ES-I3 (cell line): Measurements from ENCODE around the gene WFS1.

Experiments used
- H3K36me3 ChIP-seq: 2 replicates; pipeline ENCODE4 v1.6.1; 2013; ENCODE audit warnings: mild to moderate bottlenecking, low read length, control low read depth, moderate library complexity; ENCODE audit not compliant: insufficient read depth
- H3K4me1 ChIP-seq: 2 replicates; pipeline ENCODE4 v1.6.1; 2013; ENCODE audit warnings: mild to moderate bottlenecking, control low read depth, low read length; ENCODE audit not compliant: insufficient read depth
- H3K9ac ChIP-seq: 2 replicates; pipeline ENCODE4 v1.6.1; 2013; ENCODE audit warnings: low read depth, mild to moderate bottlenecking, low read length, moderate library complexity
- H3K9me3 ChIP-seq: 2 replicates; pipeline ENCODE4 v1.6.1; 2013; ENCODE audit warnings: mild to moderate bottlenecking, low read length, moderate library complexity; ENCODE audit not compliant: control insufficient read depth, insufficient read depth

Gene WFS1

GRCh38 chr4:6321361-6321760 is 51.7 kb downstream of the WFS1 start:
- Histone ChIP-seq H3K9me3 (peaks cover 3% of the 10 kb centered on the region; the same call in 1 of the 2 replicates), H3K4me1 (peaks cover 7% of the 10 kb centered on the region; the same call in 1 of the 2 replicates), H3K36me3 (no peaks in the 10 kb centered on the region)

GRCh38 chr4:6322067-6322760 is 52.6 kb downstream of the WFS1 start:
- Histone ChIP-seq H3K36me3 (no peaks in the 10 kb centered on the region), H3K9me3 (peaks cover 3% of the 10 kb centered on the region; the same call in 1 of the 2 replicates), H3K4me1 (peaks cover 7% of the 10 kb centered on the region; the same call in 1 of the 2 replicates), H3K9ac (no peak overlapping the region)

More at GRCh38 chr4:6321361-6321760, 51.7 kb downstream of the WFS1 start:
- H3K9ac ChIP-seq: no peak overlapping the region

DNA sequence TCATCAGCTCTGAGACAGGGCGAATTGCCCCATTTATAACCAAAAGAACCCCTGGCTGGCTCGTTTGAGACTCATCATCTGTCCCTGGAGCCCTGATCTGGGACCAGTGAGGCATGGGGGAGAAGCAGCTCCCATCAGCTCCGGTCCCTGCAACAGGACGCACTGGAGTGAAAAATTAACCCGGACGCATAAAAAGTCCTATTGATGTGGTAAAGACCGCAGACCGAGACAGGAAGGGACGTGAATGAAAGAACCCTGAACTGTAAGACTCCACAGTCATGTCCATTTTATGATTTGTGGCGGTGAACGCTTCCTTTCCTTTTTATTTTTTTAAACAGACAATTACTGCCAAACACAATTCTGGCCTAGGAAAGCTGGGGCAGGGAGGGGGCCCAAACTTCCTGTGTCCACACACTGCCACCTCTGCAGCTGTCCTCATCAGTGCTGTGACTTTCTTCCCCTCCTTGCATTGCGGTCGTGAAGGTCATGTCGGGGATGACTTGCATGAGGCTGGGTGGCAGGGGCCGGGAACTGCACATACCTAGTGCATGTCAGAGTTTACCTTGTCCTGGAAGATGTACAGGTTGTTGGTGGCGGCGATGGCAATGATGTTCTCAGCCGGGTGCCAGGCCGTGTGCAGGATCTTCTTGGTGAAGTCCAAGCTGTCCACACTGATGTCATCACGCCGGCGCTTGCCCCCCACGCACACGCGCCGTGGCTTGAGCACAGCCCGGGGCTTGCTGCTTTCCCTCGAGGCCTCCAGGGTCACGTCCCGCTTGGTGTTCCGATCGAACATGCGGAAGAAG is 53.3 kb downstream of the WFS1 start:
- Histone ChIP-seq H3K36me3 (no peaks in the 10 kb centered on the region), H3K9ac (no peak overlapping the region), H3K9me3 (peaks cover 3% of the 10 kb centered on the region; the same call in 1 of the 2 replicates), H3K4me1 (peaks cover 7% of the 10 kb centered on the region; the same call in 1 of the 2 replicates)

DNA sequence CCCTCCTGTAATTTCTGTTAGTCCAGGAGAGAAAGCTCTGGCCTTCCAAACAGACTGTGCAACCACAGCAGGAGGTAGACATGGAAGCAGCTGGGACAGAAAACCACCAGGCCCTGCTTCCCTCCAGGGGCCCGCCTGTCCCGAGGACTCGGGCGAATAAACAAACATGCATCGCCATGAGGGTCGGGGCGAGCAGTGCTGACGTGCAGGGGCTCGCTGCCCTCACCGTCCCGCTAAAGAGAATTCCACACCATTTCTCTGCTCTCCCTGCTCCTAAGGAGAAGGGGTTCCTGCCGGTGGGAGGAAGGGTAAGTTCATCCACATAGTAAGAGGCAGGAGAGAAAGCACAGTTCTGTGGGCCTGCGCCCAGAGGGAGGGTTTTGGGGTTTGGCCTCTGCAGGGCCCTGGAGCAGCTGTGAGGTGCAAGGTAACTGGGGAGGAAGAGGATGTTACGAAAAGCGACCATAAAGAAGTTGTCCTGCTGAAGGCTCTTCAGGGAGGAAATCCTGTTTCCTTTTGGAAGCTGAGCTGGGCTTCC is 54.9 kb downstream of the WFS1 start:
- peaks cover 7% of the 10 kb centered on the region; the same call in 1 of the 2 replicates for H3K4me1 ChIP-seq
- H3K9me3 ChIP-seq: peaks cover 3% of the 10 kb centered on the region; the same call in 1 of the 2 replicates
- H3K9ac ChIP-seq: no peak overlapping the region
- H3K36me3 ChIP-seq: no peaks in the 10 kb centered on the region

GRCh38 chr4:6324999-6325787 is 55.5 kb downstream of the WFS1 start:
- Histone ChIP-seq H3K9ac (no peak overlapping the region), H3K4me1 (peaks cover 7% of the 10 kb centered on the region; the same call in 1 of the 2 replicates)

DNA sequence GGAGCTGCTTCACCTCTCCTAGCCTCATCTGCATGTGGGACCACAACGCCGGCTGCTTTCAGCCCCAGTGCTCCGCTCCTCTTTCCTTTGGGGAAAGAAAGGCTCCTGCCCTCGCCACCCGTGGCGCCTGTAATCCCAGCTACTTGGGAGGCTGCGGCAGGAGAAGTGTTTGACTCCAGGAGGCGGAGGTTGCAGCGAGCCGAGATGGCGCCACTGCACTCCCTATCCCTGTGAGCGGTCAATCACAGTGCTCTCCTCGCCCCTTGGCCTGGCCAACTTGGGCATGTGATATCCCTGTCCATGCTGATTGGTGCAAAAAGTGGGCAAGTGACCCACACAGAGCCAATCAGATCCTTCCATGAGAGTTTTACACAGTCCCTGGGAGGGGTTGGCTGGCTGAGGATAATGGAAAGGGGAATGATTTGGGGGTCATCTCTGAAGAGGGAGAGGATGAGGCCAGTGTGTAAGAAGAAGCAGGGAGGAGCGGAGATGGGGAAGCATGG is 56.2 kb downstream of the WFS1 start:
- H3K36me3 ChIP-seq: no peaks in the 10 kb centered on the region
- no peak overlapping the region for H3K9ac ChIP-seq
- no peaks in the 10 kb centered on the region for H3K9me3 ChIP-seq
- H3K4me1 ChIP-seq: peaks cover 7% of the 10 kb centered on the region; the same call in 1 of the 2 replicates

More at GRCh38 chr4:6324999-6325787, 55.5 kb downstream of the WFS1 start:
- Histone ChIP-seq H3K36me3 (no peaks in the 10 kb centered on the region), H3K9me3 (no peaks in the 10 kb centered on the region)

DNA sequence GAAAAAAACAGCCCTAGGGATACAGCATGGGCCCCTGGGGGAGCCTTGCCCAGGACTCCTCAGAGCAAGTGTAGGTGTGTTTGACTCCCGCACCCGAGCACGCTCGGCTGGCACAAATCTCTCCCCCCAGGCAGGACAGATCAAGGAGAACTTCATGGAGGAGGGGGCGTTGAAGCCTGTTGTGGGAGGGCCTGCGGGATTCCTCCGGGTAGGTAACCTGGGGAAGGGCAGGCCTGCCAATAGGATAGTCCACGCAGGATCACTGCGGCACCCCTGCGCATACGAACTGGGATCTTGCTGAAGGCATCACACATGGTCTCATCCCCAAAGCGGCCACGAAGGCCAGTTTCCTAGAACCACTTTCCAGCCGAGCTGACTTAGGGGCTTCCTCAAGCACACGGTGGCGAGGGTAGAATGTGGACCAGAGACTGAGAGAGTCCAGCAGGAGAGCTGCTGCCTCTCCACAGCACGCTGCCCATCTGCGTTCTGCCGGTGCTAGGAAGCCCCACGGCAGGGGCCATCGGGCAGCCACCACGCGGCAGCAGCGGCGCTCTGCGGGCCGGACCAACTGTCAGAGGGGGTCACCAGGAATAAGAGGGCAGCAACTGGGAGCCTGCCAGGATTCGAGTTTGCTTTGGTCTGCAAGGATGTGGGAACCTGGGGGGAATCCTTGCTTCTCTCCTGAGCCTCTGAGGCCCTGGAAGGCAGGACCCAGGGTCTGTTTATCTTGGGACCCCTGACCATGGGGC is 56.8 kb downstream of the WFS1 start:
- H3K9me3 ChIP-seq: no peaks in the 10 kb centered on the region
- H3K36me3 ChIP-seq: no peaks in the 10 kb centered on the region
- H3K4me1 ChIP-seq: peaks cover 7% of the 10 kb centered on the region; the same call in 1 of the 2 replicates
- H3K9ac ChIP-seq: no peak overlapping the region

DNA sequence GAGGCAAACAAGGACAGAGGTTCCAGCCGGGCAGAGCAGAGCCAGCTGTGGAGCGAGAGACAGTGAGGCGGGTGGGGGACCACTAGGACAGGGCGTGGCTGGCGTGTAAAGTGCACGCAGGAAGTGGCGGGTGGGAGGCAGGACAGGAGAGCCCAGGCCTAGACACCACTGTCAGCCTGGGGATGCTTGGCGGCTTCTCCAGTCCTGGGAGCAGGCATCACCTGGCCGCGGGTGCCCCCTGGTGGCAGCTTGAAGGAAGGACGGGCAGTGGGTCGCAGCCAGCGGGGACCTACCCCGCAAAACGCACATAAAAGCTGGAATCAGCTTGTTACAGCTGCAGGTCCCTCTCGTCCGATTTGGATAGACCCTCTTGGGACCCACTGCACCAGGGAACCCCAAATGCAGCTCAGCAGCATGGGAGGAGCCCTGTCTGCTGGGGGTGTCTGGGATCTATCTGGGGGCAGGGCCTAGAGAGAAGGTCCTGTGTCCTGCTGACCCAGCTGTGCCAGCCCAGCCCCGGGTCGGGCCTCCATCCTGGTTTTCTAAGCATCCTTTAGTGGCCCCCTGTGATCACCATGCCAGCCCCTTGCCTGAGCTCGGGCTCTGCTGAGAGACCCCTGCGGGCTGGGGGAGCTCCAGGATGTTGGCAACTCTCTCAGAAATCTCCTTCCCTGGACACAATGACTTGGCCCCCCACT is 57.7 kb downstream of the WFS1 start:
- peaks cover 7% of the 10 kb centered on the region; the same call in 1 of the 2 replicates for H3K4me1 ChIP-seq
- H3K9ac ChIP-seq: no peak overlapping the region
- no peaks in the 10 kb centered on the region for H3K9me3 ChIP-seq
- no peaks in the 10 kb centered on the region for H3K36me3 ChIP-seq

DNA sequence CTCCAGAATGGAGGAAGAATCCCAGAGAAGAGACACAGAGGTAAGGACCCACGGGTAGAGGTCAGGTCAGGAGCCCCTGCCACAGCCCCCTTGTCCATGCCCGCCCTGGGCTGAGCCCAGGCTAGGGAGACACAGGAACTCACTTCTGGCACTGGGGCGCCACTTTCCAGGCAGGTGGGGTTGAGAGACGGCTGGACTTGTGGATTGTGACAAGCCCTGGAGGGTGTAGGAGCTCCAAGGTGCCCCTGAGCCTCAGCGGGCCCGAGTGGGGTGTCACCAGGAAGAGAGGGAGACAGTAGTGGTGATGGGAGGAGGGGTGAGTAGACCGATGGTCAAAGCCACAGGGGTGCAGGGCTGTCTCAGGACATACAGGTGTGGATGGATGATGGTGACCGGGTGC is 58.9 kb downstream of the WFS1 start:
- no peaks in the 10 kb centered on the region for H3K9me3 ChIP-seq
- H3K4me1 ChIP-seq: peaks cover 7% of the 10 kb centered on the region; the same call in 1 of the 2 replicates
- H3K9ac ChIP-seq: no peak overlapping the region
- no peaks in the 10 kb centered on the region for H3K36me3 ChIP-seq

GRCh38 chr4:6329478-6330383 is 60.1 kb downstream of the WFS1 start:
- Histone ChIP-seq H3K9me3 (no peaks in the 10 kb centered on the region), H3K9ac (no peak overlapping the region), H3K36me3 (no peaks in the 10 kb centered on the region; the same call in 1 of the 2 replicates), H3K4me1 (peaks cover 4% of the 10 kb centered on the region; the same call in 1 of the 2 replicates)

DNA sequence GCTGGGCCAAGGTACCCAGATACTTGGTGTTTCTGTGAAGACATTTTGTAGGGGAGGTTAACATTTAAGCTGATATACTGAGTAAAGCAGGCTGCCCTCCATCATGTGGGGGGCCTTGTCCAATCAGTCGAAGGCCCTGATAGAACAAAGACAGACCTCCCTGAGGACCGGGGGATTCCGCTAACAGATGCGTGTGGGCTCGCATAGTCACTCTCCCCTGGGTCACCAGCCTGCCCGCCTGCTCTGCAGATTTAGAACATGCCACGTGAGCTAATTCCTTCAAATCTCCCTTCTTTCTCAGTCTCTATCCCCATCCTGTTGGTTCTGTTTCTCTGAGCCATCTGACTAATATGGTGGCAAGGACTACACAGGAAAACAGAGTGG is 60.7 kb downstream of the WFS1 start:
- H3K9ac ChIP-seq: no peak overlapping the region
- H3K9me3 ChIP-seq: no peaks in the 10 kb centered on the region
- no peaks in the 10 kb centered on the region; the same call in 1 of the 2 replicates for H3K36me3 ChIP-seq
- peaks cover 3% of the 10 kb centered on the region; the same call in 1 of the 2 replicates for H3K4me1 ChIP-seq

DNA sequence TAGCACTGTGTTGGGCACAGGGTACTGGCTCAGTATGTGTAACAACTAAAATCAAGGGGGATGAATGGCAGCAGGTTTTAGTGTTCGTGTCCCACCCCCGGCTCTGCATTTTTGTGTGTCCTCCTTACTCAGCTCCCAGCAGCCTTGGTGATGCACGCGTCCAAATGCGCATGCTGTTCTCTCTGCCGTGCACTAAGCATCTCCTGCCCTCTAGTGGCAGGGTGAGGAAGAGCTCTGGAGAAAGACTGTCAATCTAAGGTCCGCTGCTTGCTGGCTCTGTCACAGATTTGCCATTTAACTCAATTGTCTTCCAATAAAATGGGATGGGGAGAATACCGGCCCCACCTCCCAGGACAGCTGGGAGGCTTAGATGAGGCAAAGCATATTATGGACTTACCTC is 61.4 kb downstream of the WFS1 start:
- Histone ChIP-seq H3K9ac (no peak overlapping the region), H3K9me3 (no peaks in the 10 kb centered on the region), H3K36me3 (no peaks in the 10 kb centered on the region; the same call in 1 of the 2 replicates), H3K4me1 (no peaks in the 10 kb centered on the region)
